Thoracic aorta (tissue), 2 donors: ENCODE data around the gene CCDC51. TPM values are rescaled to one million over a fixed set of nuclear protein-coding genes. Genes with fewer than 3 reads are reported as not detected.
A peak's percentile ranks its signal among the peaks of the same experiment; 100 is the strongest.
"Not testable (repeated sequence)": the region's sequence is repeated elsewhere in the genome, so short reads cannot be mapped to it uniquely, and the experiment has no call there.

Source experiments
- ATAC-seq: fragments of 150-250 bp; one replicate; pipeline ENCODE4 v1.8.0; 2017; ENCODE audit warnings: low read depth; ENCODE audit not compliant: insufficient number of reproducible peaks, low FRiP score
- DNase-seq: peaks from one replicate; pipeline ENCODE4 v3.0.0-alpha.2; 2020; ENCODE audit warnings: low spot score
- H3K27ac ChIP-seq, 2 donors: fragments of 200-600 bp; sonication (generic); 1 replicate in 1 of 2; 2 replicates in 1 of 2; pipeline ENCODE4 v1.5.1; 2016; ENCODE audit warnings: mild to moderate bottlenecking in 2 of 2, moderate library complexity in 2 of 2
- H3K27me3 ChIP-seq: fragments of 200-600 bp; sonication (generic); replicated peaks from 2 replicates; pipeline ENCODE4 v1.6.0; 2016; ENCODE audit warnings: mild to moderate bottlenecking; ENCODE audit not compliant: insufficient read depth
- H3K36me3 ChIP-seq: fragments of 200-600 bp; sonication (generic); one replicate; pipeline ENCODE4 v1.5.1; 2016
- H3K4me1 ChIP-seq, 2 donors: fragments of 200-600 bp; sonication (generic); 1 replicate in 1 of 2; 2 replicates in 1 of 2; pipeline versions ENCODE4 v1.5.1 to v1.6.0; 2016; ENCODE audit warnings: low read depth in 2 of 2, mild to moderate bottlenecking in 1 of 2; ENCODE audit not compliant: control insufficient read depth in 1 of 2
- H3K4me3 ChIP-seq: fragments of 200-600 bp; sonication (generic); 2 replicates; pipeline ENCODE4 v1.5.1; 2016; ENCODE audit warnings: mild to moderate bottlenecking
- H3K9me3 ChIP-seq: fragments of 200-600 bp; sonication (generic); 2 replicates; pipeline ENCODE4 v1.5.1; 2016
- total RNA-seq, 2 donors: library from RNA; depleted of rRNA; stranded (reverse); fragments of >200 nt; gene quantifications; one replicate each; pipeline versions ENCODE4 v1.1.0 to v1.2.3, GENCODE V29; 2016
- TF ChIP-seq, protein P1 (sequence below): fragments of 200-600 bp; sonication (generic); IDR thresholded peaks from one replicate; pipeline ENCODE4 v1.5.1; 2019; ENCODE audit warnings: antibody characterized with exemption

Gene CCDC51
- total RNA-seq, 2 donors from 2014 or later: 5.9 to 15.2 TPM

DNA sequence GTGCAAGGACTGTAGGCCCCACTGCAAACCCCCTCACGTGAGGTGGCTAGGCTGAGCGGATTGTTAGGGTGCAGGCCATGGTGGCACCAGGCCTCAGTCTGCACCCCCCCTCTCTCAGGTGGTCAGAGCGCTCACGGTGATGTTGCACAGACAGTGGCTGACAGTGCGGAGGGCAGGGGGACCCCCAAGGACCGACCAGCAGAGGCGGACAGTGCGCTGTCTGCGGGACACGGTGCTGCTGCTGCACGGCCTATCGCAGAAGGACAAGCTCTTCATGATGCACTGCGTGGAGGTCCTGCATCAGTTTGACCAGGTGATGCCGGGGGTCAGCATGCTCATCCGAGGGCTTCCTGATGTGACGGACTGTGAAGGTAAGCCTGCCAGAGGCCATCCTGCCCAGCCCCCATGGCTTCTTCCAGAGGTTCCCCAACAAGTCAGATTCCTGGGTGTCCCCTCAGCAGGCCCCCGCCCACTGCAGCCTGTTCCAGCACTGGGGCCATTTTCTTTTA is 24.8 kb upstream of the CCDC51 start:
- peak overlapping the region; percentile 94 to 98 for H3K27ac ChIP-seq
- ATAC-seq (no peak), DNase-seq (no peak)
- TF ChIP-seq, protein P1, sequence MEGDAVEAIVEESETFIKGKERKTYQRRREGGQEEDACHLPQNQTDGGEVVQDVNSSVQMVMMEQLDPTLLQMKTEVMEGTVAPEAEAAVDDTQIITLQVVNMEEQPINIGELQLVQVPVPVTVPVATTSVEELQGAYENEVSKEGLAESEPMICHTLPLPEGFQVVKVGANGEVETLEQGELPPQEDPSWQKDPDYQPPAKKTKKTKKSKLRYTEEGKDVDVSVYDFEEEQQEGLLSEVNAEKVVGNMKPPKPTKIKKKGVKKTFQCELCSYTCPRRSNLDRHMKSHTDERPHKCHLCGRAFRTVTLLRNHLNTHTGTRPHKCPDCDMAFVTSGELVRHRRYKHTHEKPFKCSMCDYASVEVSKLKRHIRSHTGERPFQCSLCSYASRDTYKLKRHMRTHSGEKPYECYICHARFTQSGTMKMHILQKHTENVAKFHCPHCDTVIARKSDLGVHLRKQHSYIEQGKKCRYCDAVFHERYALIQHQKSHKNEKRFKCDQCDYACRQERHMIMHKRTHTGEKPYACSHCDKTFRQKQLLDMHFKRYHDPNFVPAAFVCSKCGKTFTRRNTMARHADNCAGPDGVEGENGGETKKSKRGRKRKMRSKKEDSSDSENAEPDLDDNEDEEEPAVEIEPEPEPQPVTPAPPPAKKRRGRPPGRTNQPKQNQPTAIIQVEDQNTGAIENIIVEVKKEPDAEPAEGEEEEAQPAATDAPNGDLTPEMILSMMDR: no peak
- no peaks in the 10 kb centered on the region for H3K27me3 ChIP-seq
- H3K36me3 ChIP-seq: peaks cover 36% of the 10 kb centered on the region
- no peak overlapping the region for H3K4me3 ChIP-seq
- no peaks in the 10 kb centered on the region for H3K9me3 ChIP-seq
- peaks cover 31 to 44% of the 10 kb centered on the region in 2 donors for H3K4me1 ChIP-seq

DNA sequence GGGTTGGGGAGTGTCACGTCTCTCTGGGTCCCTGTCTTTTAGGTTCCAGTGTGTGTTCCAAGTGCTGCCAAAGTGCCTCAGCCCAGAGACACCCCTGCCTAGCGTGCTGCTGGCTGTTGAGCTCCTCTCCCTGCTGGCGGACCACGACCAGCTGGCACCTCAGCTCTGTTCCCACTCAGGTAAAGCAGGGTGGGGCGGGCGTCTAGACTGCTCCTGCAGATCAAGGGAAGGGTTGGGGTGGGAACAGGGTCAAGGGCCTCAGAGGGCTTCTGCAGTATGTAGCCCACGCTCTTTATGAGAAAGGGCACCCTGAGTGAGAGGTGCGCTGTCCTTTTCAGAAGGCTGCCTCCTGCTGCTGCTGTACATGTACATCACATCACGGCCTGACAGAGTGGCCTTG is 23.8 kb upstream of the CCDC51 start:
- H3K4me1 ChIP-seq: peaks cover 21 to 33% of the 10 kb centered on the region in 2 donors
- peaks cover 39% of the 10 kb centered on the region for H3K36me3 ChIP-seq
- no peak for ATAC-seq
- H3K4me3 ChIP-seq: no peak overlapping the region
- DNase-seq: no peak
- TF ChIP-seq, protein P1: no peak
- H3K9me3 ChIP-seq: no peaks in the 10 kb centered on the region
- H3K27me3 ChIP-seq: no peaks in the 10 kb centered on the region
- H3K27ac ChIP-seq: peak overlapping the region in 1 of 2 donors; percentile 98

DNA sequence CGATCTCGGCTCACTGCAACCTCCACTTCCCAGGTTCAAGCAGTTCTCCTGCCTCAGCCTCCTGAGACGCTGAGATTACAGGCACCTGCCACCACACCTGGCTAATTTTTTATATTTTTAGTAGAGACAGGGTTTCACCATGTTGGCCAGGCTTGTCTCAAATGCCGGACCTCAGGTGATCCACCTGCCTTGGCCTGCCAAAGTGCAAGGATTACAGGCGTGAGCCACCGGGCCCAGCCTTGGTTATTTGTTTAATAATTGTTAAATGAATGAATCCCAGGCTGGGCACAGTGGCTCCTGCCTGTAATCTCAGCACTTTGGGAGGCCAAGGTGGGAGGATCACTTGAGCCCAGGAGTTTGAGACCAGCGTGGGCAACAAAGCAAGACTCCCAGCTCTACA is 21.8 kb upstream of the CCDC51 start:
- H3K27ac ChIP-seq, H3K4me3 ChIP-seq, H3K9me3 ChIP-seq, H3K27me3 ChIP-seq, ATAC-seq, DNase-seq: not testable (repeated sequence)
- H3K4me1 ChIP-seq: peaks cover 7 to 14% of the 10 kb centered on the region in 2 donors
- peaks cover 37% of the 10 kb centered on the region for H3K36me3 ChIP-seq

DNA sequence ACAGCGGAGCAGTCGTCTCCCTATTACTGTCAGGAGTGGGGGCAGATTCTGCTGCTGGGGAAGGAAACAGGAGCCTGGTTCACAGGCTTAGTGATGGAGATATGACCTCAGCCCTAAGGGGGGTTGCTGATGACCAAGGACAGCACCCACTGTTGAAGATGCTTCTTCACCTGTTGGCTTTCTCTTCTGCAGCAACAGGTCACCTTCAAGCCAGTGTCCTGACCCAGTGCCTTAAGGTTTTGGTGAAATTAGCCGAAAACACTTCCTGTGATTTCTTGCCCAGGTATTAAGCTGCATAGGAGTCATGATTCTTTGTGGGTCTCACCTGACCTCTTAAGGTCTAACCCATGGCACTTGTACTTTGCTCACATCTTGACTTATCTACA is 20.6 kb upstream of the CCDC51 start:
- H3K27me3 ChIP-seq: no peaks in the 10 kb centered on the region
- no peak for DNase-seq
- no peak for ATAC-seq
- TF ChIP-seq, protein P1: no peak
- peaks cover 5 to 7% of the 10 kb centered on the region in 2 donors for H3K4me1 ChIP-seq
- H3K27ac ChIP-seq: no peak overlapping the region
- H3K9me3 ChIP-seq: no peaks in the 10 kb centered on the region
- H3K4me3 ChIP-seq: no peak overlapping the region
- H3K36me3 ChIP-seq: peaks cover 43% of the 10 kb centered on the region

DNA sequence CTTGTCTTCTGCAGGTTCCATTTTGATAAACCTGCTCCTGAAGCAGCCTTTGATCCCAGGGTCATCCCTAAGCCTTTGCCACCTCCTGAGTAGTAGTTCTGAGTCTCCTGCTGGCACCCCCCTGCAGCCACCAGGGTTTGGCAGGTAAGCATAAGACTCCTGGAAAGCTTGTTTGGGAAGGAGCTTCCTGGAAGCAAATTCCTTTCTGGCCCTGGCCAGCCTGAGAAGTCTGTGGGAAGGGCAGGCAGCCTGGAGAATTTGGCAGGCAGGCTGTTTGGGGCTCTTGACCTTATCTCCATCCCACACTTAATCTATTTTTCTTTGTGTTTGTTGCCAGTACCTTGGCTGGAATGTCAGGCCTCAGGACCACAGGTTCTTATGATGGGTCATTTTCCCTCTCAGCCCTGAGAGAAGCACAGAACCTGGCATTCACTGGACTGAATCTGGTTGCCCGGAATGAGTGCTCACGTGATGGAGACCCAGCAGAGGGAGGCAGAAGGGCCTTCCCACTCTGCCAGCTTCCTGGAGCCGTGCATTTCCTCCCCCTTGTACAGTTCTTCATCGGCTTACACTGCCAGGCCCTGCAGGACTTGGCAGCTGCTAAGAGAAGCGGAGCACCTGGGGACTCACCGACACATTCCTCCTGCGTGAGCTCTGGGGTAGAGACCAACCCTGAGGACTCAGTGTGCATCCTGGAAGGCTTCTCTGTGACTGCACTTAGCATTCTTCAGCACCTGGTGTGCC is 20.0 kb upstream of the CCDC51 start:
- no peak overlapping the region for H3K27ac ChIP-seq
- ATAC-seq (no peak), DNase-seq (no peak)
- H3K27me3 ChIP-seq: no peaks in the 10 kb centered on the region
- no peak overlapping the region for H3K4me3 ChIP-seq
- H3K9me3 ChIP-seq: no peaks in the 10 kb centered on the region
- TF ChIP-seq, protein P1: no peak
- H3K4me1 ChIP-seq: peaks cover 1 to 3% of the 10 kb centered on the region in 2 donors
- peaks cover 43% of the 10 kb centered on the region for H3K36me3 ChIP-seq
